ENCODE measurements around the gene PINK1. TPM values are rescaled to one million over a fixed set of nuclear protein-coding genes. Genes with fewer than 3 reads are reported as not detected.

Gene PINK1
- total RNA-seq, 1 donor from 2014 or later = 56.0 TPM

GRCh38 chr1:20700636-20701215 is 67.5 kb downstream of the PINK1 start:
- DNase-seq (ENCODE audit: extremely low read depth, low read depth, low spot score) = no peak

Other genes starting within 250 kb of the PINK1 start
- gene CAMK2N1, start 147.2 kb upstream of the PINK1 start, total RNA-seq = 4.6 and 8.9 TPM in 2 replicates
- 35.2 and 45.4 TPM in 2 replicates for gene MUL1, start 125.3 kb upstream of the PINK1 start, total RNA-seq
- 0.10 and 0.47 TPM in 2 replicates for gene FAM43B, start 80.9 kb upstream of the PINK1 start, total RNA-seq
- gene CDA, start 44.4 kb upstream of the PINK1 start, total RNA-seq = 0.92 and 3.4 TPM in 2 replicates
- 344 and 417 TPM in 2 replicates for gene DDOST, start 27.9 kb downstream of the PINK1 start, total RNA-seq
- 9.3 and 16.3 TPM in 2 replicates for gene KIF17, start 84.5 kb downstream of the PINK1 start, total RNA-seq
- gene SH2D5, start 99.2 kb downstream of the PINK1 start, total RNA-seq = 2.3 and 3.2 TPM in 2 replicates
- 159 and 181 TPM in 2 replicates for gene HP1BP3, start 153.8 kb downstream of the PINK1 start, total RNA-seq

Measured in glomerular endothelial cell (primary cell).